K562 (cell line): ENCODE measurements around the gene IRAK2. TPM values are rescaled to one million over a fixed set of nuclear protein-coding genes. Genes with fewer than 3 reads are reported as not detected.

ENCODE experiments used
- ATAC-seq: fragments of 200-7000 bp; cut with Tn5 transposase; 3 replicates; pipeline ENCODE4 v1.9.1; 2020; ENCODE audit warnings: moderate library complexity
- BruUV-seq: library from RNA; stranded (reverse); fragments of 400-500 nt; replicated peaks from 2 replicates; lab custom pipeline; 2021; lab: Mats Ljungman, UMichigan
- CTCF ChIA-PET: fragments of 300-600 bp; formaldehyde crosslinking; extraction: SDS; loops from one replicate; lab custom pipeline; 2021; ENCODE audit warnings: low intra/inter-chr PET ratio; lab: Yijun Ruan, JAX
- POLR2A ChIA-PET: fragments of 300-600, 350-650 bp; sonication (Branson Sonifier 250); formaldehyde crosslinking; extraction: SDS; loops from one replicate; lab custom pipeline; 2021; ENCODE audit warnings: antibody characterized with exemption, inconsistent platforms; lab: Yijun Ruan, JAX
- DNase-seq, 4 experiments: peaks; one replicate each; pipeline versions ENCODE4 v3.0.0 to v3.0.0-alpha.2; 2011 to 2018; ENCODE audit warnings: low spot score in 3 of 4, mixed read lengths in 3 of 4; ENCODE audit errors: extremely low read depth in 1 of 4
- FAIRE-seq: peaks from 2 replicates; lab custom pipeline; 2011; peaks lifted over from hg19 to GRCh38; lab: Jason Lieb, UNC
- H2AFZ ChIP-seq: 2 replicates; pipeline ENCODE4 v1.6.0; 2011; ENCODE audit warnings: low read depth, low read length, control low read depth, inconsistent platforms
- H3K27ac ChIP-seq: fragments of 200-600 bp; 3 replicates; pipeline ENCODE4 v1.8.0; 2011; ENCODE audit warnings: low read depth, mild to moderate bottlenecking, control low read depth, inconsistent platforms, low read length, moderate library complexity, mixed read lengths; ENCODE audit errors: extremely low read depth
- H3K27me3 ChIP-seq, 2 experiments: fragments of 300-600 bp in 1 of 2; 2 replicates in 1 of 2; 3 replicates in 1 of 2; pipeline versions ENCODE4 v1.6.0 to v1.8.0; 2011; ENCODE audit warnings: inconsistent platforms in 2 of 2, low read length in 2 of 2, mild to moderate bottlenecking in 1 of 2, mixed read lengths in 1 of 2, moderate library complexity in 1 of 2; ENCODE audit not compliant: control insufficient read depth in 2 of 2, insufficient read depth in 2 of 2
- H3K36me3 ChIP-seq: fragments of 300-600 bp; 3 replicates; pipeline ENCODE4 v1.8.0; 2011; ENCODE audit warnings: mild to moderate bottlenecking, low read length, inconsistent platforms; ENCODE audit not compliant: control insufficient read depth, insufficient read depth
- H3K4me1 ChIP-seq, 2 experiments: fragments of 200-600 bp in 1 of 2; replicated peaks in 1 of 2; 2 replicates in 1 of 2; 3 replicates in 1 of 2; pipeline versions ENCODE4 v1.5.1 to v1.8.0; 2011; ENCODE audit warnings: inconsistent platforms in 2 of 2, low read length in 2 of 2, mild to moderate bottlenecking in 1 of 2, mixed read lengths in 1 of 2, moderate library complexity in 1 of 2; ENCODE audit not compliant: control insufficient read depth in 2 of 2, insufficient read depth in 2 of 2
- H3K4me2 ChIP-seq: 2 replicates; pipeline ENCODE4 v1.6.1; 2011; ENCODE audit warnings: low read length, control low read depth, inconsistent platforms, mixed read lengths; ENCODE audit not compliant: insufficient read depth
- H3K4me3 ChIP-seq: fragments of 200-600 bp; sonication (generic), shearing (Covaris generic); 2 replicates; pipeline ENCODE4 v1.5.1; 2016; ENCODE audit warnings: control low read depth, inconsistent platforms
- H3K79me2 ChIP-seq: fragments of 200-600 bp; 3 replicates; pipeline ENCODE4 v1.8.0; 2011; ENCODE audit warnings: low read length, inconsistent platforms; ENCODE audit not compliant: control insufficient read depth, insufficient read depth
- H3K9ac ChIP-seq, 2 experiments: 2 replicates each; pipeline versions ENCODE4 v1.6.0 to v1.6.1; 2011; ENCODE audit warnings: low read depth in 2 of 2, low read length in 2 of 2, control low read depth in 1 of 2, inconsistent platforms in 1 of 2, mild to moderate bottlenecking in 1 of 2, mixed read lengths in 1 of 2; ENCODE audit not compliant: insufficient read depth in 1 of 2
- H3K9me1 ChIP-seq: one replicate; pipeline ENCODE4 v1.6.0; 2011; ENCODE audit warnings: inconsistent platforms, mild to moderate bottlenecking, low read length, moderate library complexity; ENCODE audit not compliant: control insufficient read depth, insufficient read depth
- H3K9me3 ChIP-seq: replicated peaks from 2 replicates; pipeline ENCODE4 v1.5.1; 2011; ENCODE audit warnings: low read depth, low read length, inconsistent platforms; ENCODE audit not compliant: control insufficient read depth, insufficient read depth
- H4K20me1 ChIP-seq: replicated peaks from 2 replicates; pipeline ENCODE4 v1.6.1; 2011; ENCODE audit warnings: low read length, inconsistent platforms, mixed read lengths; ENCODE audit not compliant: control insufficient read depth, insufficient read depth
- BRD4 ChIP-seq: fragments of 200-600 bp; sonication (generic); IDR thresholded peaks from 2 replicates; pipeline ENCODE4 v1.6.1; 2017; ENCODE audit warnings: inconsistent platforms
- SMARCE1 ChIP-seq: fragments of 450-650 bp; IDR thresholded peaks from 2 replicates; pipeline ENCODE4 v1.7.1; 2016; ENCODE audit warnings: mild to moderate bottlenecking
- TAF7 ChIP-seq: fragments of 450-650 bp; IDR thresholded peaks from 2 replicates; pipeline ENCODE4 v1.6.1; 2016; ENCODE audit warnings: missing genetic modification characterization, missing compliant biosample characterization
- WGBS: fragments of 100-300 bp; shearing (Covaris generic); methylation state at CpG from one replicate; pipeline ENCODE4 v1.1.6; 2016; ENCODE audit warnings: low coverage, mixed read lengths; ENCODE audit not compliant: insufficient coverage; ENCODE audit errors: missing lambda C conversion rate; 5-methylcytosine and 5-hydroxymethylcytosine counted together
- in situ Hi-C: fragments of 300-500 bp; cut with MboI; formaldehyde crosslinking; loops from 4 replicates; pipeline ENCODE4 v1.15.0; 2018; ENCODE audit warnings: inconsistent platforms, mixed read lengths
- intact Hi-C: fragments of 100-400 bp; cut with micrococcal nuclease; formaldehyde crosslinking; loops from 2 replicates; pipeline ENCODE4 v1.14.2; 2022
- polyA plus RNA-seq, 8 experiments: library from polyadenylated mRNA; depleted of rRNA in 4 of 8; stranded (reverse) in 5 of 8; unstranded in 3 of 8; fragments of >200 nt; fragmentation: Nextera tagmentation in 2 of 8; fragmentation: Illumina TruSeq in 1 of 8; extraction: Ambion mirVana in 2 of 8; extraction: Trizol in 1 of 8; gene quantifications; 2 replicates each; pipeline versions ENCODE4 v1.2.1 to v1.2.3, GENCODE V29; 2011 to 2014; ENCODE audit warnings: inconsistent platforms in 1 of 8, missing spikeins in 1 of 8
- total RNA-seq, 7 experiments: library from RNA; depleted of rRNA in 6 of 7; stranded (reverse); fragments of >200 nt in 6 of 7; fragmentation: Illumina TruSeq in 2 of 7; extraction: Trizol in 2 of 7; gene quantifications; 2 replicates each; pipeline versions ENCODE4 v1.2.1 to v1.2.3, GENCODE V29; 2011 to 2021; ENCODE audit warnings: low replicate concordance in 1 of 7
- TF ChIP-seq, protein P1 (sequence below), 2 experiments: fragments of 450-650 bp; IDR thresholded peaks; 2 replicates each; pipeline ENCODE4 v1.6.1; 2018; ENCODE audit warnings: mild to moderate bottlenecking in 2 of 2, low read depth in 1 of 2; ENCODE audit not compliant: partially characterized antibody in 2 of 2

The IRAK2 gene
- total and polyA plus RNA-seq, 9 of the 15 experiments (the other 6 are each of a cell fraction or from before 2014, with no cell fraction given) = 0.42 to 4.4 (median 2.7) TPM

DNA sequence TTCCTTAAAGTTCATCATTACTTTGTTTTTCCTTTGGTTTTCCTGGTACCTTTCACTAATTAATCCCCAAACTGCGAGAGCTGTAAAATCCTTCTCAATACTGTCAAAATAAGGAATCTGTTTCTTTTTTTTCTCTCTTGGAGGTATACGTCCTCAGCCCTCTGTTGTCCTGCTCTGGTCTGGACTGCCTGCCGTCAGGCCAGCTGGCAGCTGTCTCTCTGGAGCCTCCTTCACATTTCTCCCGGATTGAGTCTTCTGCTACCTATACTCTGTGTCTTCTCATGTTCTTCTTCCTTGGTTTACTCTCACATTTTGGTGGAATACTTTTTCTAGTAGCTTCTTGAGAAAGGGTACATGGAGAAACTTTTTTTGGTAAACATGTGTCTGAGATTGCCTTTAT is 97.3 kb downstream of the IRAK2 start:
- 60% methylated on average over 4 of the region's 4 CpGs for WGBS
- no TSS peak for BruUV-seq
- intact Hi-C loops (no loop called here), in situ Hi-C loops (no loop called here)
- H4K20me1 ChIP-seq = peaks cover 8% of the 10 kb centered on the region
- H3K4me3 ChIP-seq = no peak overlapping the region
- no peak for DNase-seq
- H3K79me2 ChIP-seq = peaks cover 59% of the 10 kb centered on the region
- no peak overlapping the region for H3K4me2 ChIP-seq
- H3K27ac ChIP-seq = no peak overlapping the region
- no peak overlapping the region for H3K9ac ChIP-seq
- FAIRE-seq = no peak
- no peaks in the 10 kb centered on the region for H3K27me3 ChIP-seq
- peaks cover 80% of the 10 kb centered on the region for H3K36me3 ChIP-seq
- peaks cover 7 to 10% of the 10 kb centered on the region in 2 experiments; a peak in 4 of 5 replicates for H3K4me1 ChIP-seq
- CTCF ChIA-PET = no interaction called here
- H3K9me3 ChIP-seq = no peaks in the 10 kb centered on the region
- no peaks in the 10 kb centered on the region for H3K9me1 ChIP-seq
- ATAC-seq = no peak
- POLR2A ChIA-PET = interaction anchor here (0.5 to 3.1 kb wide), 9 partner anchors 11 to 615 kb away, joined by 3 to 10 read pairs (median 3); no protein-coding TSS in a partner anchor
- H2AFZ ChIP-seq = no peak overlapping the region
- TF ChIP-seq SMARCE1 (no peak), TAF7 (tag) (no peak), BRD4 (no peak)
- TF ChIP-seq, protein P1, sequence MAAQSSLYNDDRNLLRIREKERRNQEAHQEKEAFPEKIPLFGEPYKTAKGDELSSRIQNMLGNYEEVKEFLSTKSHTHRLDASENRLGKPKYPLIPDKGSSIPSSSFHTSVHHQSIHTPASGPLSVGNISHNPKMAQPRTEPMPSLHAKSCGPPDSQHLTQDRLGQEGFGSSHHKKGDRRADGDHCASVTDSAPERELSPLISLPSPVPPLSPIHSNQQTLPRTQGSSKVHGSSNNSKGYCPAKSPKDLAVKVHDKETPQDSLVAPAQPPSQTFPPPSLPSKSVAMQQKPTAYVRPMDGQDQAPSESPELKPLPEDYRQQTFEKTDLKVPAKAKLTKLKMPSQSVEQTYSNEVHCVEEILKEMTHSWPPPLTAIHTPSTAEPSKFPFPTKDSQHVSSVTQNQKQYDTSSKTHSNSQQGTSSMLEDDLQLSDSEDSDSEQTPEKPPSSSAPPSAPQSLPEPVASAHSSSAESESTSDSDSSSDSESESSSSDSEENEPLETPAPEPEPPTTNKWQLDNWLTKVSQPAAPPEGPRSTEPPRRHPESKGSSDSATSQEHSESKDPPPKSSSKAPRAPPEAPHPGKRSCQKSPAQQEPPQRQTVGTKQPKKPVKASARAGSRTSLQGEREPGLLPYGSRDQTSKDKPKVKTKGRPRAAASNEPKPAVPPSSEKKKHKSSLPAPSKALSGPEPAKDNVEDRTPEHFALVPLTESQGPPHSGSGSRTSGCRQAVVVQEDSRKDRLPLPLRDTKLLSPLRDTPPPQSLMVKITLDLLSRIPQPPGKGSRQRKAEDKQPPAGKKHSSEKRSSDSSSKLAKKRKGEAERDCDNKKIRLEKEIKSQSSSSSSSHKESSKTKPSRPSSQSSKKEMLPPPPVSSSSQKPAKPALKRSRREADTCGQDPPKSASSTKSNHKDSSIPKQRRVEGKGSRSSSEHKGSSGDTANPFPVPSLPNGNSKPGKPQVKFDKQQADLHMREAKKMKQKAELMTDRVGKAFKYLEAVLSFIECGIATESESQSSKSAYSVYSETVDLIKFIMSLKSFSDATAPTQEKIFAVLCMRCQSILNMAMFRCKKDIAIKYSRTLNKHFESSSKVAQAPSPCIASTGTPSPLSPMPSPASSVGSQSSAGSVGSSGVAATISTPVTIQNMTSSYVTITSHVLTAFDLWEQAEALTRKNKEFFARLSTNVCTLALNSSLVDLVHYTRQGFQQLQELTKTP (IDR thresholded peaks at IDR 0.05; ENCODE audit: low read depth in 1 of 2, partially characterized antibody in 2 of 2) = no peak
